Esophagus muscularis mucosa (tissue), 4 donors: ENCODE measurements around the gene OSBPL2. TPM values are rescaled to one million over a fixed set of nuclear protein-coding genes. Genes with fewer than 3 reads are reported as not detected.

Experiments
- DNase-seq: peaks from one replicate; pipeline ENCODE4 v3.0.0-alpha.2; 2017; ENCODE audit errors: extremely low spot score
- H3K27ac ChIP-seq, 4 donors: fragments of 200-600 bp; sonication (generic); replicated peaks in 1 of 4; 1 replicate in 3 of 4; 2 replicates in 1 of 4; pipeline ENCODE4 v1.5.1; 2016 to 2019; ENCODE audit warnings: mild to moderate bottlenecking in 1 of 4
- H3K27me3 ChIP-seq, 4 donors: fragments of 200-600 bp; sonication (generic); one replicate each; pipeline versions ENCODE4 v1.5.1 to v1.6.0; 2016 to 2019
- H3K36me3 ChIP-seq, 4 donors: fragments of 200-600 bp; sonication (generic); one replicate each; pipeline ENCODE4 v1.5.1; 2016 to 2019
- H3K4me1 ChIP-seq, 4 donors: fragments of 200-600 bp; sonication (generic); one replicate each; pipeline ENCODE4 v1.5.1; 2016 to 2019
- H3K4me3 ChIP-seq, 4 donors: fragments of 200-600 bp; sonication (generic); 1 replicate in 2 of 4; 2 replicates in 2 of 4; pipeline ENCODE4 v1.5.1; 2016 to 2019; ENCODE audit warnings: mild to moderate bottlenecking in 4 of 4, moderate library complexity in 1 of 4
- H3K9me3 ChIP-seq, 4 donors: fragments of 200-600 bp; sonication (generic); 1 replicate in 3 of 4; 2 replicates in 1 of 4; pipeline ENCODE4 v1.5.1; 2016 to 2019
- CTCF ChIP-seq, 3 experiments: fragments of 200-600 bp in 2 of 3; fragments of 450-650 bp in 1 of 3; sonication (generic) in 2 of 3; IDR thresholded peaks; one replicate each; pipeline ENCODE4 v1.5.1; 2017 to 2019; ENCODE audit warnings: antibody characterized with exemption in 3 of 3, mild to moderate bottlenecking in 2 of 3, moderate library complexity in 1 of 3
- EP300 ChIP-seq: sonication (generic); formaldehyde crosslinking; IDR thresholded peaks from one replicate; pipeline ENCODE4 v1.6.1; 2017; ENCODE audit warnings: antibody characterized with exemption
- POLR2A ChIP-seq: fragments of 450-650 bp; IDR thresholded peaks from one replicate; pipeline ENCODE4 v1.6.1; 2017; ENCODE audit warnings: antibody characterized with exemption, moderate library complexity, mild to moderate bottlenecking, low read depth
- POLR2AphosphoS5 ChIP-seq, 2 donors: sonication (generic); formaldehyde crosslinking; IDR thresholded peaks; one replicate each; pipeline ENCODE4 v1.6.1; 2017; ENCODE audit warnings: antibody characterized with exemption in 2 of 2
- WGBS: methylation state at CpG from one replicate; pipeline ENCODE4 v1.1.5; 2018; 5-methylcytosine and 5-hydroxymethylcytosine counted together
- intact Hi-C: fragments of 100-400 bp; cut with DNase I; formaldehyde crosslinking; loops from one replicate; pipeline ENCODE4 v1.15.1; 2023
- total RNA-seq, 4 donors: library from RNA; depleted of rRNA; stranded (reverse); fragments of >200 nt; gene quantifications; one replicate each; pipeline versions ENCODE4 v1.1.0 to v1.2.1, GENCODE V29; 2016

The OSBPL2 gene
- total RNA-seq, 4 donors from 2014 or later = 34.5 to 52.7 (median 44.2) TPM

DNA sequence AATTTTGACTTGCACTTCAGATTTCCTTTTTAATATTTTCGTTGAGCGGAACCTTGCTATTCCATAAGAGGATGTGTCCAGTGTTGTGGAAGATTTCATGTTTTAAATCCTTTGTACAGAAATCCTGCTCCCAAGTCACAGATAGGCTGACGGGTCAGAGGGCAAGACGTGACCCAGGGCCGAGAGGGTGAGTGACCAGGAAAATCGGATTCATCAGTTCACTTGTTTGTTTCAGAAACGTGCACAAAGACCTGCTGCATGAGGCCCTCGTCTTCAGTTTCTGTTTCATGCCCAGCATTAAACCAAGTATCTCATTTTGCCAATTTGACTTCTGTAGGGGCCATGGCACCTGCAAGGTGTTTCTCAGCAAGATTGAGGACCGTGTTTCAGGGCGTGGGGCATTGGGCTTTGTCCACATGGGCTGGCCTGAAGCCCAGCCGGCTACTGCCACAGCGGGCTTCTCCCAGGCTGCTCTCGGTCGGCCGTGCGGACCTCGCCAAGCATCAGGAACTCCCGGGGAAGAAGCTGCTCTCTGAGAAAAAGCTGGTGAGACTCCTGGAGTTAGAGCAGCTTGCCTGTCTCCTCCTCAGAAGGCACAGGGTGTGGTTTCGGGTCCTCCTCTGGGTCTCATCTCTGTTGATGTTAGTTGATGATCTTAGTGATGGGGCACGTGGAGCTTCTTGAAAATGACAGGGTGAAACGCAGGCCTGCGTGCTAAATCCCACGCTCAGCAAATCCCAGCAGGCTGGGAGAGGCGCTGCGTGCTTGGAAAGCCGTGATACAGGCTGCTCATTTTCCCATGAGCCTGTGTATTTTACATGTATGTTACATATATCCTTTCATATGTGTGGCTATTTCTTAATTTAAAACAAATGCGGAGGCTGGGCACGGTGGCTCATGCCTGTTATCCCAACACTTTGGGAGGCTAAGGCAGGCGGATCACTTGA is 45.0 kb upstream of the OSBPL2 start:
- intact Hi-C loops = no loop called here
- 94% methylated on average over 29 of the region's 29 CpGs for WGBS
- Histone ChIP-seq H3K27ac (no peak overlapping the region), H3K4me3 (no peak overlapping the region), H3K27me3 (no peaks in the 10 kb centered on the region), H3K9me3 (no peaks in the 10 kb centered on the region), H3K4me1 (no peaks in the 10 kb centered on the region), H3K36me3 (peaks cover 11 to 93% (median 66%) of the 10 kb centered on the region in 4 donors)
- DNase-seq = no peak
- no peak for TF ChIP-seq POLR2AphosphoS5 (IDR thresholded peaks at IDR 0.05)
- no peak for TF ChIP-seq CTCF (IDR thresholded peaks at IDR 0.05)
- no peak for TF ChIP-seq POLR2A
- TF ChIP-seq EP300 = no peak

- H3K4me1 ChIP-seq = no peaks in the 10 kb centered on the region
- intact Hi-C loops = no loop called here
- no peaks in the 10 kb centered on the region for H3K9me3 ChIP-seq
- no peak overlapping the region for H3K4me3 ChIP-seq
- no peak overlapping the region for H3K27ac ChIP-seq
- H3K36me3 ChIP-seq = peaks cover 26 to 96% (median 70%) of the 10 kb centered on the region in 4 donors
- no peaks in the 10 kb centered on the region for H3K27me3 ChIP-seq
- DNase-seq = no peak
- no peak for TF ChIP-seq POLR2A
- TF ChIP-seq CTCF (IDR thresholded peaks at IDR 0.05) = no peak
- TF ChIP-seq EP300 = no peak
- TF ChIP-seq POLR2AphosphoS5 (IDR thresholded peaks at IDR 0.05) = no peak
- WGBS = 77% methylated on average over 8 of the region's 8 CpGs
Measured at GRCh38 chr20:62195075-62195405, 43.3 kb upstream of the OSBPL2 start.

DNA sequence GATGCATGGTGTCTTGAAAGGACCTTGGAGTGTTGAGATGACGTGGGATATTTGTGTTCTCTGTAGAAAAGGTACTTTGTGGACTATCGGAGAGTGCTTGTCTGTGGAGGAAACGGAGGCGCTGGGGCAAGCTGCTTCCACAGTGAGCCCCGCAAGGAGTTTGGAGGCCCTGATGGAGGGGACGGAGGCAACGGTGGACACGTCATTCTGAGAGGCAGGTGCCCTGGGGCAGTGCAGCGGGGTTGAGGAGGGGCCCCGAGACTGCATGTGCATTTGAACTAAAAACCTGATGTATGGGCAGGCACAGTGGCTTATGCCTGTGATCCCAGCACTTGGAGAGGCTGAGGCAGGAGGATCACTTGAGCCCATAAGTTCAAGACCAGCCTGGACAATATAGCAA is 42.6 kb upstream of the OSBPL2 start:
- H3K4me1 ChIP-seq = no peaks in the 10 kb centered on the region
- intact Hi-C loops = no loop called here
- no peaks in the 10 kb centered on the region for H3K27me3 ChIP-seq
- DNase-seq = no peak
- H3K36me3 ChIP-seq = peaks cover 33 to 97% (median 70%) of the 10 kb centered on the region in 4 donors
- H3K27ac ChIP-seq = no peak overlapping the region
- H3K4me3 ChIP-seq = no peak overlapping the region
- 96% methylated on average over 10 of the region's 10 CpGs for WGBS
- no peaks in the 10 kb centered on the region for H3K9me3 ChIP-seq
- TF ChIP-seq EP300 = no peak
- no peak for TF ChIP-seq POLR2AphosphoS5 (IDR thresholded peaks at IDR 0.05)
- no peak for TF ChIP-seq POLR2A
- no peak for TF ChIP-seq CTCF (IDR thresholded peaks at IDR 0.05)

DNA sequence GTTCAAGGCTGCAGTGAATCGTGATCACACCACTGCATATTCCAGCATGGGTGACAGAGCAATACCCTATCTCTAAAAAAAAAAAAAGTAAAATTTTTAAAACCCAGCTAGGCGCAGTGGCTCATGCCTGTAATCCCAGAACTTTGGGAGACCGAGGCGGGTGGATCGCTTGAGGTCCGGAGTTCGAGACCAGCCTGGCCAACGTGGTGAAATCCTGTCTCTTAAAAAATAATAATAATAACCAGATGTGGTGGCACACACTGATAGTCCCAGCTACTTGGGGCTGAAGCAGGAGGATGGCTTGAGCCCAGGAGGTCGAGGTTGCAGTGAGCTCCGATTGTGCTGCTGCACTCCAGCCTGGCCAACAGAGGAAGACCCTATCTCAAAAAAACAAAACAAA is 42.0 kb upstream of the OSBPL2 start:
- no peak for DNase-seq
- H3K9me3 ChIP-seq = no peaks in the 10 kb centered on the region
- TF ChIP-seq POLR2A (no peak), POLR2AphosphoS5 (IDR thresholded peaks at IDR 0.05) (no peak), EP300 (no peak), CTCF (IDR thresholded peaks at IDR 0.05) (no peak)
- 92% methylated on average over 10 of the region's 10 CpGs for whole genome bisulfite sequencing
- H3K4me3 ChIP-seq = no peak overlapping the region
- peaks cover 38 to 97% (median 70%) of the 10 kb centered on the region in 4 donors for H3K36me3 ChIP-seq
- H3K27ac ChIP-seq = no peak overlapping the region
- H3K27me3 ChIP-seq = no peaks in the 10 kb centered on the region
- intact Hi-C loops = no loop called here
- no peaks in the 10 kb centered on the region for H3K4me1 ChIP-seq
